ENCODE results near the gene GPR146. TPM values are rescaled to one million over a fixed set of nuclear protein-coding genes. Genes with fewer than 3 reads are reported as not detected.

The GPR146 gene
- total and polyA plus RNA-seq, 8 donors, result 2.0 to 14.6 (median 7.9) TPM

DNA sequence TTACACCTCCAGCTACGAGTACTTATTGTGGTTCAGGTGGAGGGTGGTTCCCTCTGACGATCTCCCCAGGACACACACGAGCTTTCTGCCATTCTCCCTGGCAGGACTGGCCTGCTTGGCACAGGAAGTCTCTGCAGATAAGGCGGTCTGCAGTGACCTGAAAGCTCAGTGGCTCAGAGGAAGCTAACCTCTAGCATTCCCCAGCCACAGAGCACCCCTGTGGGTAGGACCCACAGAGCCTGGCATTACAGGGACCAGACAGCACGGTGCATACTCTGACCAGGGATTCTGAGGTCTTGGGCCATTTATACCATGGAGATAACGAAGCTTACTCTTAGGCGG lies 1.9 kb upstream of the GPR146 start:
- H3K4me1 ChIP-seq, result peaks cover 59 to 72% (median 66%) of the 10 kb centered on the region in 4 donors
- H3K27ac ChIP-seq, result peak overlapping the region; percentile 85 to 93 (median 89)
- H3K27me3 ChIP-seq, result no peaks in the 10 kb centered on the region
- intact Hi-C loops (cut with DNase I; ENCODE audit: low total_unique reads), result no loop called here
- H3K4me3 ChIP-seq, result no peak overlapping the region
- DNase-seq, result peak; percentile 46 to 75
- TF ChIP-seq POLR2A (IDR thresholded peaks at IDR 0.05), result no peak
- TF ChIP-seq EP300 (IDR thresholded peaks at IDR 0.05), result no peak
- TF ChIP-seq POLR2AphosphoS5 (IDR thresholded peaks at IDR 0.05), result no peak
- TF ChIP-seq, protein P1, sequence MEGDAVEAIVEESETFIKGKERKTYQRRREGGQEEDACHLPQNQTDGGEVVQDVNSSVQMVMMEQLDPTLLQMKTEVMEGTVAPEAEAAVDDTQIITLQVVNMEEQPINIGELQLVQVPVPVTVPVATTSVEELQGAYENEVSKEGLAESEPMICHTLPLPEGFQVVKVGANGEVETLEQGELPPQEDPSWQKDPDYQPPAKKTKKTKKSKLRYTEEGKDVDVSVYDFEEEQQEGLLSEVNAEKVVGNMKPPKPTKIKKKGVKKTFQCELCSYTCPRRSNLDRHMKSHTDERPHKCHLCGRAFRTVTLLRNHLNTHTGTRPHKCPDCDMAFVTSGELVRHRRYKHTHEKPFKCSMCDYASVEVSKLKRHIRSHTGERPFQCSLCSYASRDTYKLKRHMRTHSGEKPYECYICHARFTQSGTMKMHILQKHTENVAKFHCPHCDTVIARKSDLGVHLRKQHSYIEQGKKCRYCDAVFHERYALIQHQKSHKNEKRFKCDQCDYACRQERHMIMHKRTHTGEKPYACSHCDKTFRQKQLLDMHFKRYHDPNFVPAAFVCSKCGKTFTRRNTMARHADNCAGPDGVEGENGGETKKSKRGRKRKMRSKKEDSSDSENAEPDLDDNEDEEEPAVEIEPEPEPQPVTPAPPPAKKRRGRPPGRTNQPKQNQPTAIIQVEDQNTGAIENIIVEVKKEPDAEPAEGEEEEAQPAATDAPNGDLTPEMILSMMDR (IDR thresholded peaks at IDR 0.05), result no peak
- H3K9me3 ChIP-seq, result no peaks in the 10 kb centered on the region
- 18 to 61% (median 38%) methylated on average over 4 to 7 of the region's 7 CpGs for WGBS, 5 donors
- H3K36me3 ChIP-seq, result no peaks in the 10 kb centered on the region

DNA sequence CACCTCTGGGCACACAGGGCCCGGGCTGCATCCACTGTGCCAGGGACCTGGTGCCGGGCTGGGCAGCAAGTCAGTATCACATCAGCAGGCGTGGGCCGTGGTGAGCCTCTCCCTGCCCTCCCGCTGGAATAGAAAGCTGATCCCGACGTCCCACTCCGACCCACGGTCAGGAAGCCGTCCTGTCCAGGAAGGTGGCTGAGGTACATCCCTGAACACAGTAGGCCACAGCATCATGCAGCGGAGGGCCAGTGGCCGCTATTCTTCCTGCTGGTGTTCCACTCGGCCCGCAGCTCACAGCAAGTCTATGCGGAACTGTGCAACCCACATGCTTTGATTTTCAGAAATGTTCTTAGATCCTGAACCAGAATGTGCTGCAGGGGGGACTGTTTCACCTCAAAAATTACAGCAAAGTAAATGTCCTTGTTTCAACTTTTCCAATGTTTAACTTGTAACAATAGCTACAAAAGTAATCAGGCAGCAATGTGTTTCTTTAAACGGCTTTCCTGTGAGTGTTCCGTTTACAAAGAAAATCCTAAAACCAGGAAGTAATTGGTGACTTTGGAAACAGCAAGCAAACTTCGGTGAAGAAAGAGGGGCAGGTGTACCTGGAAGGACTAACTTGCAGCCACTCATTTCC lies 676 bp upstream of the GPR146 start:
- H3K9me3 ChIP-seq, result no peaks in the 10 kb centered on the region
- H3K36me3 ChIP-seq, result no peaks in the 10 kb centered on the region
- intact Hi-C loops (cut with DNase I; ENCODE audit: low total_unique reads), result no loop called here
- H3K27me3 ChIP-seq, result no peaks in the 10 kb centered on the region
- 21 to 34% (median 25%) methylated on average over 14 to 18 of the region's 18 CpGs for WGBS, 5 donors
- no peak for DNase-seq
- TF ChIP-seq POLR2AphosphoS5 (IDR thresholded peaks at IDR 0.05), result no peak
- no peak for TF ChIP-seq POLR2A (IDR thresholded peaks at IDR 0.05)
- no peak for TF ChIP-seq EP300 (IDR thresholded peaks at IDR 0.05)
- TF ChIP-seq, protein P1 (IDR thresholded peaks at IDR 0.05), result no peak
- H3K4me3 ChIP-seq, result peak overlapping the region; percentile 64 to 78 (median 72)
- peak overlapping the region; percentile 86 to 93 (median 91) for H3K27ac ChIP-seq
- H3K4me1 ChIP-seq, result peaks cover 69 to 84% (median 77%) of the 10 kb centered on the region in 4 donors

DNA sequence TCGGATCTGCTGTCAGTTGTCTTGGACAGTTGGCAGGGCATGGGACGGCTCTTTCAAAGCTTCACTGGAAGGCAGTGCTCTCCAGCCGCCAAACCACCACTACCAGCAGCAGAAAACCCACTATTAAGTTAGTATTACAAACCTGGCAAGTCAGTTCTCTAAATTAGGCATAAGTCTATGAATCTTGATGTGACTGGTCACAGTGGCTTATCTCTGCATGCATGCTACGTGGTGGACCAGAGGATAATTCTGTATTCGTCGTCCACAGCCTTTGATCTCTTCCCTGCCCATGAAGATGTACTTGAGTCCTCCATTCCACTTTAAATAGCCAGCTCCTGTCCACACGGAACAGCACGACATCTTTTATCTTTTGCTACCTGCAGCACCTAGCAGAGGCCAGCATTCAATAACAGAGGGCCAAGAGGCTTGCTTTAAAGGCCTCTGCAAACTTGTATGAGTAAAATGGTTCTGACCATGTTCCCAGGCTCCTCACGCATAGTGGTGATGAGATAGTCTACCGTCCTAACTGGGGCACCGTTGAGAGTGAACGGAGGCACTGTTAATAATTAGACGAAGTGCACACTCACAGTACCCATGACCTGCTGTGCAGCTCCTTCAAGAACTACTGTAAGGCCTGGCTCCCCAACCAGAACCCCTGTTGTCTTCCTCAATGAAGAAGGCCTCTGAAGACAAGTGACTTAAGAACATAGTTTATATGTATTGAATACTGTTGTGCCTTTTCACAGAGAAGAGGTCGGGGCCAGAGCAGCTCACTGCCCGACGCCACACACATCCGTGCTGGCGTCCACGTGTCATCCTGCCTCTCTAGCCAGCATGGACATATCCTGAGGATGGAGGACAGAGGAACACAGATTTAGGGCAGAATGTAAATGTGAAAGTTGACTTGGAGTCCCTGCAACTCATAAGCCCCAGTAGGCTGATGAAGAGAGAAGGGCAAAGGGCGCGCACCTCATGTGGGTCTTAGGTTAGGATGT lies 1.0 kb downstream of the GPR146 start:
- DNase-seq, result no peak
- H3K4me3 ChIP-seq, result peak overlapping the region; percentile 64 to 78 (median 72)
- no peaks in the 10 kb centered on the region for H3K9me3 ChIP-seq
- peaks cover 77 to 98% (median 92%) of the 10 kb centered on the region in 4 donors for H3K4me1 ChIP-seq
- H3K27ac ChIP-seq, result peak overlapping the region; percentile 86 to 95 (median 93)
- 48 to 68% (median 57%) methylated on average over 19 to 21 of the region's 21 CpGs for WGBS, 5 donors
- no peak for TF ChIP-seq EP300 (IDR thresholded peaks at IDR 0.05)
- TF ChIP-seq, protein P1 (IDR thresholded peaks at IDR 0.05), result peak in 3 of 7 experiments; percentile 2 to 4 (median 2)
- H3K27me3 ChIP-seq, result no peaks in the 10 kb centered on the region
- H3K36me3 ChIP-seq, result no peaks in the 10 kb centered on the region
- intact Hi-C loops (cut with DNase I; ENCODE audit: low total_unique reads), result no loop called here

Data from stomach (tissue), 9 donors.